Middle frontal gyrus (tissue), 1 donor: Measurements from ENCODE around the gene HADHA.

Experiments used
- DNase-seq: peaks from one replicate; pipeline ENCODE4 v3.0.0-alpha.2; 2015; ENCODE audit warnings: low spot score; ENCODE audit errors: extremely low spot score

HADHA gene

DNA sequence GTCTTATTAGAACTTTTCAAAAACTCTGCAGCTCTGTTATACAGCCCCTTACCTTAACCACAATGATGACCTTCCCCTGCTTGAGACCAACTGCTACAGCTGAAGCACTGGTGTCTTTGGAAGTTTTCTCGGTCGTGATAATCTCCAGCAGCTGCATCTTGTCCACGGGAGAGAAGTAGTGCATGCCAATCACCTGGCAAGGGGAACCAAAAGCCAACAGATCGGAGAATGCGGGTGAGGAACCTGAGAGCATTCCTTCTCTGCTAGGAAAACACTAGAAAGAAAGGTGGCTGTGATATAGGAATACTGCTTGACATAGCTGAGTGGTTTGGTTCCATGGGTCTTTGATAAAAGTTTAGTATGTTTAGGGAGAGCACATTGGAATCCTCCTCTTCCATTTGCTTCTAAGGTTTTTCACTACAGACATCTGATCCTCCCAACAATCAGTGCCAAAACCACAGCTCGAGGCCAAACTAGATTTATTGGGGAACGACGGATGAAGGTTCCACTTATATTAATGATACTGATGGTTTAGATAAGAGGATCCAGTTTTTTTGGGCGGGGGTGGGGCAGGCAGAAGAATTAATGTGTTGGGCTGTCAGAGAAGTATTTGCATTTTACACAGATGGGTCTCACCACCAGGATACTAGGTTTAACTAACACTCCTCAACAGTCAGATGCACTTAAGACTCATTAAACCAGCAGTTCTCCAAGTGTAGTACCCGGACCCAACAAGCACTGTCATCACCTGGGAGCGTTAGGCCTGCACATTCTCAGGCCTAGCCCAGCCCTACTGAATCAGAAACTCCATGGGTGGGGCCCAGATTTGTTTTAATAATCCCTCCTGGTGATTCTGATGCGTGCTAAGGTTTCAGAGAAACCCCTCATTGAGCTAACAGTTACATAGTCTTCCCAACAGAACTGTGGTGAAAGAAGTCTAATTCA, 49.1 kb downstream of the HADHA start:
- DNase-seq: no peak

- no peak for DNase-seq
These were observed 50.7 kb downstream of the HADHA start for GRCh38 chr2:26193578-26194231.

- no peak for DNase-seq
These were observed 52.9 kb downstream of the HADHA start for GRCh38 chr2:26191316-26192159.

GRCh38 chr2:26190369-26190768, 54.1 kb downstream of the HADHA start:
- no peak for DNase-seq

DNA sequence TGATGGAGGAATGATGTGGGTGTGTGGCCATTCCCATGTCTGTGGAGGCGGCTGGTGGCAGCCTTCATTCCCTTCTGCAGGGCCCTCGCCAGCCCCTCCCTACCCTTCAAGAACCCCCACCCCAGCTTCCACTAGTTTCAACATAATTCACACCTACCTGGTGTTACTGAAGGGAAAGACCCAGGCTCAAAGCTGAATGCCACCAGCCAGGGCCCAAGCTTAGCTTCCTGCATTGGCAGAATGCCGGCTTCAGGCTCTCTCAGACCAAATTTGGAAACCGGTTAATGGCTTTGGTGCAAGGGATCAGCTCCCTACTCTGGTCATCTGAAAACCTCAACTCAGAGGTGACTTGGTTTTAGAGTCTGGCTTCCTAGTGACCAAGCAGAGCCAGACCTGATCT, 54.7 kb downstream of the HADHA start:
- no peak for DNase-seq

GRCh38 chr2:26189123-26189522, 55.3 kb downstream of the HADHA start:
- no peak for DNase-seq

DNA sequence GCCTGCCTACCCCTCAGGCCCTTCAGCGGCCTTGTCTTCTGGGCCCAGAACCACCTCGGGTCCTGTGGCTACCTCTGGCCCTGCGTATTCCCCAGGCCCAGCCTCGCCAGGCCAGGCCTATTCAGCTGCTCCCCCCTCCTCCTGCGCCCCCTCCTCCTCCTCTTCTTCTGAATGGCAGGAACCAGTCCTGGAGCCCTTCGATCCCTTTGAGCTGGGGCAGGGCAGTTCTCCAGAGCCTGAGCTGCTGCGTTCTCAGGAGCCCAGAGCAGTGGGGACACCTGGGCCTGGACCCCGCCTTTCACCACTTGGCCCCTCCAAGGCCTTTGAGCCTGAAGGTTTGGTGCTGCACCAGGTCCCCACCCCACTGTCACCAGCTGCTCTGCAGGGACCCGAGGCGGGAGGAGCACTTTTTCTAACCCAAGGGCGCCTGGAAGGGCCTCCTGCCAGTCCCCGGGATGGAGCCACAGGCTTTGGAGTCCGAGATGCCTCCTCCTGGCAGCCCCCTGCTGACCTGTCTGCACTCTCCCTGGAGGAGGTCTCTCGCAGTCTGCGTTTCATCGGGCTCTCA, 56.8 kb downstream of the HADHA start:
- DNase-seq: no peak

GRCh38 chr2:26187114-26187513, 57.3 kb downstream of the HADHA start:
- DNase-seq: no peak

DNA sequence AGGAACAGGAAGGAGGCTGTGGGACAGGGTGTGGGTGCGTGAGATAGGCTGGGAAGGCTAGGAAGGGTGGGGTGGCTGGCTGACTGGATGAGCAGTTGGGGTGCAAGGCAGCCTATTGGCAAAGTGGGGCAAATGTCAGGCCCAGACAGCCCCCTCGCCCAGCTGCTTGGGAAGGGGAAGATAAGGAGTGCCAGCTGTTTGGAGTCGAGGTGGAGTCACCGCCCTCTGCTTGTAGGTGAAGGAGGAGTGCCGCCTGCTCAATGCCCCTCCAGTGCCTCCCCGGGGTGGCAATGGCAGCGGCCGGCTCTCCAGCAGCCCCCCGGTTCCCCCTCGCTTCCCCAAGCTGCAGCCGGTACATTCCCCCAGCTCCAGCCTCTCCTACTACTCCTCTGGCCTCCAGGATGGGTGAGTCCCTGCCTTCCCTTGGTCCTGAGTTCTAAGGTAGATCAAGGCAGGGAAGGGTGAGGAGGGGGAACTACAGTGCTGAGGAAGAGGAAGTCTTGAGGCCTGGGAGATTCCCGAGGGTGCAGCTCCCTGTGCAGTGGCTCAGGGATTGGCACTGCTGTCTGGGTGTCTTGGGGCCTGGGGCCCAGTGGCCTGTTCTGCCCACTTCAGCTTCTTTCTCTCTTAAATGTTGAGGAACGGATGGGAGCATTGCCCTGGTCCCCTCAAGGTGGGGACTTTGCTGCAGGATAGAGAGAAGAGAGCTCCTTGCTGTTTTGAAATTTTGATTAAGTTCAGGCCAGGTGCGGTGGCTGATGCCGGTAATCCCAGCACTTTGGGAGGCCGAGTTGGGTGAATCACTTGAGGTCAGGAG, 58.3 kb downstream of the HADHA start:
- DNase-seq: no peak

GRCh38 chr2:26185304-26185928, 59.0 kb downstream of the HADHA start:
- no peak for DNase-seq

GRCh38 chr2:26184555-26185303, 59.7 kb downstream of the HADHA start:
- no peak for DNase-seq

- no peak for DNase-seq
These were observed 60.3 kb downstream of the HADHA start for GRCh38 chr2:26184121-26184520.

GRCh38 chr2:26182887-26183630, 61.4 kb downstream of the HADHA start:
- DNase-seq: no peak

DNA sequence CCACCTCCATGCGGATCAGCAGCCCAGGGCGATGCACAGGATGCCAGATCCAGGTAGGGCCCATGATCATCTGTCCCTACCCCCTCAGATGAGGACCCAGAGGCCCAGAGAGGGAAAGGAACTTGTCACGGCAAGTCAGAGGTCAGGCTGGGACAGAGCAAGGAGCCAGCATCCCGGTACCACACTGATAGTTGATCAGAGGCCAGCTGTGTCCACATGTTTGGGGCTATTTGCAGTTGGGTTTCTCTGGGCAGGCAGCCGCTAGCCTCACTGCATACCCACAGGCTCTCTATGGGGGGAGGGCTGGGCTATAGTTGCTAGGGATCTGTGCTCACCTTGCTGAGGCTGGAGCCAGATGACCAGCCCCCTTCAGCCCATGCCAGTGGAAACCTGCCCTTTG, 62.0 kb downstream of the HADHA start:
- DNase-seq: no peak

- DNase-seq: no peak
These were observed 65.0 kb downstream of the HADHA start for GRCh38 chr2:26179446-26179913.

DNA sequence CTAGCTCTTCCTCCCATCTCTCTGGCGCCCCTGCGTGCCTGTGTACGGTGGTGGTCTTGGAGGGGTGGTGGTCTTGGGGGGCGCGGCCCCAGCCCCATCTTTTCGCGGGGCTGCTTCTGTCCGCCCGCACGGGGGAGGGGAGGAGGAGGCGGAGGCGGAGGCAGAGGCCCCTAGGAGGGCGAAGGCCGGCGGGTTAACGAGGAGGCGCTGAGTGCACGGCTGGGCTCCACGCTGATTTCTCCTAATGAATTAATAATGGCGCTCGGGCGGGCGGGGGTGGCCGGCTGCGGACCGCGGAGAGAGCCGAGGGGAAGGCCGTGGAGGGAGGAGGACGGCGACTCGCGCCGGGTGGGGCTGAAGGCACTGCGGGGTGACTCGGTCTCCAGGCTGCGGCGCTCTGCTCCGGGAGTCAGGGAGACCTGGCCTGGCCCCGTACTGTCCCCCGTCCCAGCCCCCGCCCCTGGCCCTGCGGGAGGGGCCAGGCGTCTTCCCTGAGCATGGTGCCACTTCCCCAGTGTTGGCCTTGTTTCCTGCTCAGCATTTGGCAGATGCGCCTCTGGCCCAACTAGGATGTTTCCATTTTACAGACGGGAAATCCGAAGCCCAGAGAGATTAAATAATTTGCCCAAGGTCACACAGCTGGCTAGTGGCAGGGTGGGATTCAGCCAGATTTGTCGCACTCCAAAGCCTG, 65.5 kb downstream of the HADHA start:
- no peak for DNase-seq

DNA sequence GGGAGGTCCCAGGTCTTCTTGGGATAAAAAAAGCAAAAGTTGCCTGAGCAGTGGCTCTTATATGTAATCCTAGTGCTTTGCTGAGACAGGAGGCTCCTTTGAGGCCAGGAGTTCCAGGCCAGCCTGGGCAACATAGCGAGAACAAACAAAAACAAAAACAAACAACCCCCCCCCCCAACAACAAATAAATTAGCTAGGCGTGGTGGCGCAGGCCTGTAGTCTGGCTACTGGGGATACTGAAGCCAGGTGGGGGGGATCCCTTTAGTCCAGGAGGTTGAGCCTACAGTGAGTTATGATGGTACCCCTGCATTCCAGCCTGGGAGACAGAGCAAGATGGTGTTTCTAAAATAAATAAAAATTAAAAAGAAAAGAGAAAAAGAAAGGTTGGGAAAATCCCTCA, 66.2 kb downstream of the HADHA start:
- DNase-seq: no peak

GRCh38 chr2:26177122-26177521, 67.3 kb downstream of the HADHA start:
- DNase-seq: no peak
